GM12874 (cell line): ENCODE results near the gene ROR2.

Source experiments
- CTCF ChIP-seq: IDR thresholded peaks from 2 replicates; pipeline ENCODE4 v1.5.1; 2011; ENCODE audit warnings: low read depth, mild to moderate bottlenecking, control low read depth, low read length, moderate library complexity; ENCODE audit not compliant: insufficient read depth

Gene ROR2

GRCh38 chr9:91712811-91713210 lies 237.2 kb downstream of the ROR2 start:
- no peak for TF ChIP-seq CTCF

GRCh38 chr9:91711755-91712601 lies 238.1 kb downstream of the ROR2 start:
- TF ChIP-seq CTCF, result no peak

GRCh38 chr9:91710158-91710557 lies 239.9 kb downstream of the ROR2 start:
- no peak for TF ChIP-seq CTCF

- TF ChIP-seq CTCF, result no peak
These were observed 244.6 kb downstream of the ROR2 start for GRCh38 chr9:91705386-91705785.

- no peak for TF ChIP-seq CTCF
These were observed 249.6 kb downstream of the ROR2 start for GRCh38 chr9:91700475-91700874.

GRCh38 chr9:91698266-91698665 lies 251.8 kb downstream of the ROR2 start:
- TF ChIP-seq CTCF, result no peak

GRCh38 chr9:91697201-91697600 lies 252.8 kb downstream of the ROR2 start:
- no peak for TF ChIP-seq CTCF
